Glutamatergic neuron (in vitro differentiated cells): Measurements from ENCODE around the gene ABHD15. TPM values are rescaled to one million over a fixed set of nuclear protein-coding genes. Genes with fewer than 3 reads are reported as not detected.

Source experiments
- DNase-seq: peaks from one replicate; pipeline ENCODE4 v3.0.0; 2022
- H3K27ac Mint-ChIP-seq: one replicate; pipeline ENCODE4 v1.8.0; 2020; ENCODE audit warnings: mild to moderate bottlenecking, mixed read lengths, inconsistent platforms; ENCODE audit not compliant: unreplicated experiment
- H3K27me3 Mint-ChIP-seq: one replicate; pipeline ENCODE4 v1.8.0; 2020; ENCODE audit warnings: mild to moderate bottlenecking, moderate library complexity, mixed read lengths, inconsistent platforms; ENCODE audit not compliant: unreplicated experiment
- H3K36me3 Mint-ChIP-seq: one replicate; pipeline ENCODE4 v1.8.0; 2020; ENCODE audit warnings: mild to moderate bottlenecking, mixed read lengths, inconsistent platforms; ENCODE audit not compliant: unreplicated experiment
- H3K4me1 Mint-ChIP-seq: one replicate; pipeline ENCODE4 v1.8.0; 2020; ENCODE audit warnings: mild to moderate bottlenecking, low read depth, mixed read lengths, inconsistent platforms; ENCODE audit not compliant: unreplicated experiment
- H3K4me3 Mint-ChIP-seq: one replicate; pipeline ENCODE4 v1.8.0; 2020; ENCODE audit warnings: mild to moderate bottlenecking, mixed read lengths, inconsistent platforms; ENCODE audit not compliant: unreplicated experiment
- H3K9me3 Mint-ChIP-seq: one replicate; pipeline ENCODE4 v1.8.0; 2020; ENCODE audit warnings: mild to moderate bottlenecking, moderate library complexity, mixed read lengths, inconsistent platforms; ENCODE audit not compliant: unreplicated experiment
- total RNA-seq: library from RNA; stranded (reverse); fragmentation: NEBNext Ultra II Directional; extraction: Animal tissue kit (Norgen Biotek cat#: 25700); gene quantifications from one replicate; pipeline ENCODE4 v1.2.1, GENCODE V29; 2021; ENCODE audit not compliant: unreplicated experiment
- TF ChIP-seq, protein P1 (sequence below): fragments of 200-600 bp; sonication (generic); IDR thresholded peaks from one replicate; pipeline ENCODE4 v1.5.0; 2021; ENCODE audit not compliant: partially characterized antibody, unreplicated experiment

Gene ABHD15
- total RNA-seq, 1 donor from 2014 or later = 2.5 TPM

DNA sequence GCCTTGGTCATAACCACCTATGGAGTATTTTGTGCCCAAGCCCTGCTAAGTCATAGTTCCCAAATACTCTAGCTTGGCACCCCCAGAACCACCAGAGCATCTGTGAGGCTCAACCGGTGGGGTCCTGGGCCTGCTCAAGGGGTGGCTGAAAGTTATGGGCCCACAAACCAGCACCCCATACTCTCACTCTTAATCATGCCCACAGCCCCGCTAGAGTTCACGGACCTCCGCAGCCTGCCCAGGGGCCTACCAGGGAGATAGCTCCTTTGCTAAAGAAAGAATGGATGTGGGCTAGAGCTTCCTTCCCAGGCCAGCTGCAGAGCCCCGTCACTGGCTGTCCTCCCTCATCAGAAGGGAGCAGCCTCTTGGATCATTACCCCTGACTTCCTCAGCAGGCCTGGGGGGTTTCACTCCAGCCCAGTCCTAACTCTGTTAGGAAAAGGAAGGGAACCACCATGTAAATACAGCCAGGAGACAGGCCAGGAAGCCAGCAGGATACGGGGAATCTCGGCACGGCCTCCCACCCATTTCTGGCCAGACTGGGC, 21.3 kb upstream of the ABHD15 start:
- H3K9me3 Mint-ChIP-seq = peaks cover 4% of the 10 kb centered on the region
- H3K27ac Mint-ChIP-seq = peak overlapping the region; percentile 79
- peaks cover 28% of the 10 kb centered on the region for H3K4me1 Mint-ChIP-seq
- peaks cover 14% of the 10 kb centered on the region for H3K27me3 Mint-ChIP-seq
- TF ChIP-seq, protein P1, sequence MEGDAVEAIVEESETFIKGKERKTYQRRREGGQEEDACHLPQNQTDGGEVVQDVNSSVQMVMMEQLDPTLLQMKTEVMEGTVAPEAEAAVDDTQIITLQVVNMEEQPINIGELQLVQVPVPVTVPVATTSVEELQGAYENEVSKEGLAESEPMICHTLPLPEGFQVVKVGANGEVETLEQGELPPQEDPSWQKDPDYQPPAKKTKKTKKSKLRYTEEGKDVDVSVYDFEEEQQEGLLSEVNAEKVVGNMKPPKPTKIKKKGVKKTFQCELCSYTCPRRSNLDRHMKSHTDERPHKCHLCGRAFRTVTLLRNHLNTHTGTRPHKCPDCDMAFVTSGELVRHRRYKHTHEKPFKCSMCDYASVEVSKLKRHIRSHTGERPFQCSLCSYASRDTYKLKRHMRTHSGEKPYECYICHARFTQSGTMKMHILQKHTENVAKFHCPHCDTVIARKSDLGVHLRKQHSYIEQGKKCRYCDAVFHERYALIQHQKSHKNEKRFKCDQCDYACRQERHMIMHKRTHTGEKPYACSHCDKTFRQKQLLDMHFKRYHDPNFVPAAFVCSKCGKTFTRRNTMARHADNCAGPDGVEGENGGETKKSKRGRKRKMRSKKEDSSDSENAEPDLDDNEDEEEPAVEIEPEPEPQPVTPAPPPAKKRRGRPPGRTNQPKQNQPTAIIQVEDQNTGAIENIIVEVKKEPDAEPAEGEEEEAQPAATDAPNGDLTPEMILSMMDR = no peak
- DNase-seq = no peak
- H3K4me3 Mint-ChIP-seq = peak overlapping the region; percentile 92
- H3K36me3 Mint-ChIP-seq = no peaks in the 10 kb centered on the region

DNA sequence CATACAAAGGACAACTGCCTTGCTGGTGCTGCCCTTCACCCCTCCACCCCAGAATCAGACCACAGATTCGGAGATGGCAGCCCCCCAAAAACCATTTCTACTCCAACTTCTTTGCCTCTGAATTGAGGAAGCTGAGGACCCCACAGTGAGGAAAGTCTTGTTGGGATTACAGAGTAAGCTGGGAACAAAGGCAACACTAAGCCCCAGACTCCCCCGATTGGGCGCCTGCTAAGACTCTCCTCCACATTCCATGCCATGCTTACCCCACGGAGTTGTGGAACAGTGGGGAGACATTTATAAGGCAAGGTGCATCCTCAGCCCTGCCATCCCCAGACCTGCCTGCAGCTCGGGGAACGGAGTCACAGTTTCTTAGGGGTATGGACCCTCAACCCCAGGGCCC, 20.8 kb upstream of the ABHD15 start:
- TF ChIP-seq, protein P1 = no peak
- Mint-ChIP-seq H3K9me3 (peaks cover 5% of the 10 kb centered on the region), H3K27ac (no peak overlapping the region), H3K4me3 (peak overlapping the region; percentile 92), H3K4me1 (peaks cover 28% of the 10 kb centered on the region), H3K36me3 (no peaks in the 10 kb centered on the region), H3K27me3 (peaks cover 17% of the 10 kb centered on the region)
- no peak for DNase-seq

DNA sequence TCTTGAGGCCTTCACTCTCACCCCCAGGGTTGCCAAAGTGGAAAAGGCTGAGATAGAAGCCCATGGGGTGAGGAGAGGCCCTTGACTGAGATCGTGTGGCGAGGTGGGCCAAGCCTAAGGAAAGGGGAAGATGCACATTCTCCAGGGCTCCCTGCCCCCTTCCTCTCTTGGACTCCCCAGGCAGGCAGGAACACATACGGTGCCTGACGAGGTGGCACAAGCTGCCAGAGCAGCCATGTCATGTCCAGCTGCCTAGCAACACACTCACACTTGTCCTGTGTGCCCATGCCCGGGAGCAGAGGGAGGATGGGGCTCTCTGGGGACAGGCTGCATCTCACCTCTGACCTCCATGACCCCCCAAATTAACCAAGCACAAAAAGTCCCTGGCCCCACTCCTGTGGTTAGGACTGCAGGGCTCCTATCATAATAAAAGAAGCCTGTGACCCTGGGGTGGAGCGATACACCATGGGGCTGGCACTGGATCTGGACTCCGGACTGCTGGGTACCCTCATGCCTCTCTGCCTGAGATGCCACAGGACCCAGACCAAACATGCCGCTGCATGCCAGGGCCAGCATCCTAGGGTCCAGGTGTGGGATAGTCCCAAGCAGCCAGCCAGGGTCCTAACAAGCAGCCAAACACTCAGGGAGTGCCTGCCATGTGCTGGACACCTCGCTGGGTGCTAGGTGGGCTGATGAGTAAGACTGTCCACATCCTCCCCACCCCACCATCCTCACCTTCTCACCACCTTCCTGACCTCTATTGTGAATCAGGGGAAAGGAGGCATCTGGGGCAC, 20.0 kb upstream of the ABHD15 start:
- H3K4me1 Mint-ChIP-seq = peaks cover 23% of the 10 kb centered on the region
- H3K27ac Mint-ChIP-seq = no peak overlapping the region
- no peaks in the 10 kb centered on the region for H3K36me3 Mint-ChIP-seq

DNA sequence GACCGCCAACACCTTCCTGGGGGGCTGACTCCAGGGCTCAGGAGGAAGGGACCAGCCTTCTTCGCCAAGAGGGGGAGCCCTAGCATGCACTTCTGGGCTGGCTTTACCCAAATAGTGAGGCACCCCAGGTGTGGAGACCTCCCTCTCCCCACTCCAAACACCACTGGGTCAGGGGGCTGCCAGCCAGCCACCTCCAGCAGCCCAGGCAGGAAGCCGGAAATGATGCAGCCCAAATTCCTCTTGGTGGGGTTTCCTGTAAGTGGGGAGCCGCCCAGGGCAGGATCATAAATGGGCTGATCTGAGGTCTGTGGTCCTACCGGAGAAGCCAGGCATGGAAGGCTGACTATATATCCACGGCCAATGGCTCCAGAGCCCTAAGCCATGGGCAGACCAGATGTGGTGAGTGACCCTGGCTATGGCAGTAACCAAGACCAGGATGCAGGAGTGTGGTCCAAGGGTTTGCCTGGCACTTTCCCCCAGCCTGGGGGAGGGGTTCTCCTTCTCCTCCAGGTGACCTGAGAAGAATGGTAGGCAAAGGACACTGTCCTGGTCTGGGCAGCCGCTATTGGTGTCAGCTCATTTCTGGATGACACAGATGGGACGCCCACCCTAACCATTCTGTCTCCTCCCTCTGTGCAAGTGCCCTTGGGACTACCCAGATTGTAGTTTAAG, 18.4 kb upstream of the ABHD15 start:
- no peaks in the 10 kb centered on the region for H3K36me3 Mint-ChIP-seq
- peaks cover 14% of the 10 kb centered on the region for H3K27me3 Mint-ChIP-seq
- TF ChIP-seq, protein P1 = no peak
- peaks cover 26% of the 10 kb centered on the region for H3K4me1 Mint-ChIP-seq
- peaks cover 7% of the 10 kb centered on the region for H3K9me3 Mint-ChIP-seq
- DNase-seq = no peak
- H3K4me3 Mint-ChIP-seq = no peak overlapping the region
- no peak overlapping the region for H3K27ac Mint-ChIP-seq

More for the DNA sequence above, 20.0 kb upstream of the ABHD15 start:
- Mint-ChIP-seq H3K9me3 (peaks cover 5% of the 10 kb centered on the region), H3K27me3 (peaks cover 17% of the 10 kb centered on the region), H3K4me3 (no peak overlapping the region)
- DNase-seq = no peak
- TF ChIP-seq, protein P1 = no peak
